HG02642 (cell line): Measurements from ENCODE around the gene STON1.
"Not testable (repeated sequence)": the region's sequence is repeated elsewhere in the genome, so short reads cannot be mapped to it uniquely, and the experiment has no call there.

Experiments used
- ATAC-seq: cut with Tn5 transposase; IDR thresholded peaks from one replicate; pipeline ENCODE4 v1.9.1; 2021; ENCODE audit warnings: mild to moderate bottlenecking; ENCODE audit not compliant: unreplicated experiment, poor library complexity

Gene STON1

GRCh38 chr2:48530033-48530811 is at the start of gene STON1:
Gene STON1 (plus strand): TSS chr2:48530154. CDS start chr2:48580634, 50,480 bp downstream.
- ATAC-seq = peak; percentile 54

- ATAC-seq = no peak
Observed at GRCh38 chr2:48480526-48480925, 49.4 kb upstream of the STON1 start.

GRCh38 chr2:48482313-48482712 is 47.6 kb upstream of the STON1 start:
- no peak for ATAC-seq

- ATAC-seq = no peak
Observed at GRCh38 chr2:48482769-48483168, 47.2 kb upstream of the STON1 start.

GRCh38 chr2:48483506-48483905 is 46.4 kb upstream of the STON1 start:
- ATAC-seq = no peak

GRCh38 chr2:48483916-48484315 is 46.0 kb upstream of the STON1 start:
- ATAC-seq = no peak

- no peak for ATAC-seq
Observed at GRCh38 chr2:48488545-48488944, 41.4 kb upstream of the STON1 start.

- no peak for ATAC-seq
Observed at GRCh38 chr2:48496849-48497248, 33.1 kb upstream of the STON1 start.

GRCh38 chr2:48504647-48505327 is 25.2 kb upstream of the STON1 start:
- no peak for ATAC-seq

GRCh38 chr2:48507111-48507510 is 22.8 kb upstream of the STON1 start:
- no peak for ATAC-seq

- no peak for ATAC-seq
Observed at GRCh38 chr2:48508461-48509124, 21.4 kb upstream of the STON1 start.

- ATAC-seq = no peak
Observed at GRCh38 chr2:48510329-48510728, 19.6 kb upstream of the STON1 start.

- no peak for ATAC-seq
Observed at GRCh38 chr2:48511849-48512470, 18.0 kb upstream of the STON1 start.

GRCh38 chr2:48512571-48512970 is 17.4 kb upstream of the STON1 start:
- ATAC-seq = no peak

- ATAC-seq = no peak
Observed at GRCh38 chr2:48514348-48515003, 15.5 kb upstream of the STON1 start.

GRCh38 chr2:48515513-48515985 is 14.4 kb upstream of the STON1 start:
- no peak for ATAC-seq

GRCh38 chr2:48519593-48519992 is 10.4 kb upstream of the STON1 start:
- no peak for ATAC-seq

- not testable (repeated sequence) for ATAC-seq
Observed at GRCh38 chr2:48524756-48525155, 5.2 kb upstream of the STON1 start.

- ATAC-seq = no peak
Observed at GRCh38 chr2:48525269-48525943, 4.5 kb upstream of the STON1 start.
